Measurements from ENCODE around the gene PCNX2. TPM values are rescaled to one million over a fixed set of nuclear protein-coding genes. Genes with fewer than 3 reads are reported as not detected.

Gene PCNX2
- total and polyA plus RNA-seq, 2 donors (not counting 1 experiment from before 2014, with no cell fraction given) = 13.0 to 37.8 TPM

DNA sequence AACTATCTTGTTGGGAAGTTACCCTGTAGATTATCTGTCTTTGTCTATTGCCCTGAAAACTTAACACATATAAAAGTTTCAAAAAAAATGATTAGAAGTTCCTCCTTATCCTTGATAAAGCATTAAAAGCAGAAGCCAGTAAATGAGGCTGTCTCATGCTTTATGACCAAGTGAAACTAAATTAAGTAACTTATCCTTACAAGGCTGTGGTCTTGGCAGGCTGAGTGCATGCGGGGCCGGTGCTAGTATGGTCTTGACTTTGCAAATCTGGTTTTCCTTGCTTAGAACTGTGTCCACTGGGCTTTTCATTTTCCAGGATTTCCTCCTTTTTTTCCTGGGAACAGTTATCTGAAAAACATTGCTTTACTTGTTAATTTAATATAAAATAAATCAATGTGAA lies 43.1 kb downstream of the PCNX2 start:
- Histone ChIP-seq H3K9ac (ENCODE audit: insufficient read depth, low read length) (no peak overlapping the region), H2AFZ (ENCODE audit: low read length) (no peak overlapping the region), H3K4me2 (ENCODE audit: extremely low read depth, insufficient read depth, low read length) (no peak overlapping the region), H3K4me3 (replicated peaks in 1 of 4; ENCODE audit: control extremely low read depth in 1 of 4, insufficient read depth in 1 of 4, low read depth in 3 of 4, low read length in 4 of 4) (no peak overlapping the region), H3K9me3 (ENCODE audit: control insufficient read depth, insufficient read depth, low read depth, low read length) (no peaks in the 10 kb centered on the region), H4K20me1 (ENCODE audit: control insufficient read depth, extremely low read depth, insufficient read depth, low read length) (no peaks in the 10 kb centered on the region), H3K27me3 (ENCODE audit: control insufficient read depth, insufficient read depth, low read length) (no peaks in the 10 kb centered on the region), H3K36me3 (ENCODE audit: control insufficient read depth, insufficient read depth, low read length) (peaks cover 2% of the 10 kb centered on the region), H3K4me1 (ENCODE audit: control insufficient read depth, extremely low read depth, insufficient read depth, low read length) (no peaks in the 10 kb centered on the region), H3K27ac (ENCODE audit: insufficient read depth, low read length) (no peak overlapping the region), H3K79me2 (ENCODE audit: control insufficient read depth, insufficient read depth, low read length) (no peaks in the 10 kb centered on the region)
- DNase-seq (ENCODE audit: low read depth in 2 of 2) = peak in 1 of 2 donors; percentile 8
- TF ChIP-seq, protein P1, sequence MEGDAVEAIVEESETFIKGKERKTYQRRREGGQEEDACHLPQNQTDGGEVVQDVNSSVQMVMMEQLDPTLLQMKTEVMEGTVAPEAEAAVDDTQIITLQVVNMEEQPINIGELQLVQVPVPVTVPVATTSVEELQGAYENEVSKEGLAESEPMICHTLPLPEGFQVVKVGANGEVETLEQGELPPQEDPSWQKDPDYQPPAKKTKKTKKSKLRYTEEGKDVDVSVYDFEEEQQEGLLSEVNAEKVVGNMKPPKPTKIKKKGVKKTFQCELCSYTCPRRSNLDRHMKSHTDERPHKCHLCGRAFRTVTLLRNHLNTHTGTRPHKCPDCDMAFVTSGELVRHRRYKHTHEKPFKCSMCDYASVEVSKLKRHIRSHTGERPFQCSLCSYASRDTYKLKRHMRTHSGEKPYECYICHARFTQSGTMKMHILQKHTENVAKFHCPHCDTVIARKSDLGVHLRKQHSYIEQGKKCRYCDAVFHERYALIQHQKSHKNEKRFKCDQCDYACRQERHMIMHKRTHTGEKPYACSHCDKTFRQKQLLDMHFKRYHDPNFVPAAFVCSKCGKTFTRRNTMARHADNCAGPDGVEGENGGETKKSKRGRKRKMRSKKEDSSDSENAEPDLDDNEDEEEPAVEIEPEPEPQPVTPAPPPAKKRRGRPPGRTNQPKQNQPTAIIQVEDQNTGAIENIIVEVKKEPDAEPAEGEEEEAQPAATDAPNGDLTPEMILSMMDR (conservative IDR thresholded peaks at IDR 0.05 in 1 of 2, IDR thresholded peaks at IDR 0.05 in 1 of 2; ENCODE audit: low read depth in 1 of 2, low read length in 2 of 2) = no peak
- TF ChIP-seq EZH2 (IDR thresholded peaks at IDR 0.05; ENCODE audit: low read length, missing control alignments) = no peak

DNA sequence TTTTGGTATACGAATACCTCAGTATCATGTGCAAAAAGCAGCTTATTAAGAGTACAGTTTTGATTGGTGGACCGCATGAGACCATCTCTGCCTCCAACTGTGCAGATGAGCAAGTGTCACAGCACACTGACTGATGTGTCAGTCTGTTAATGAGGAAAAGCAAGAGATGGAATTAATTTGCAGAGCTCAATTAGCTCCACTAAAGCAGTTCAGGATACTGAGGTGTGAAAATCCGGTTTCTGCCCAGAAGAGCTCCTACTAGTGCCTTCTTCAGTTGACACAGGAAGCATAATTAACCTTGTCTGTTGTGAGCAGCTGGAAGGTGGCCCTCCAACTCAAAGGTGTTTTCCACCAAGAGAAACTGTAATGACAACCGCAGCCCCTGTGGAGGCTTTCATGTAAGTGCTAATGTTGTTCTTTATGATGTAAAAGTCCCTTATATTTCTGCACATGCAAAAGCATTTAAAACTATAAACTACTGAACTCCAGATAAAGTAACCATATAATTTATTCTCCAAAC lies 44.3 kb downstream of the PCNX2 start:
- Histone ChIP-seq H2AFZ (ENCODE audit: low read length) (no peak overlapping the region), H3K79me2 (ENCODE audit: control insufficient read depth, insufficient read depth, low read length) (no peaks in the 10 kb centered on the region), H3K4me3 (replicated peaks in 1 of 4; ENCODE audit: control extremely low read depth in 1 of 4, insufficient read depth in 1 of 4, low read depth in 3 of 4, low read length in 4 of 4) (no peak overlapping the region), H3K4me2 (ENCODE audit: extremely low read depth, insufficient read depth, low read length) (no peak overlapping the region), H3K4me1 (ENCODE audit: control insufficient read depth, extremely low read depth, insufficient read depth, low read length) (no peaks in the 10 kb centered on the region), H3K27ac (ENCODE audit: insufficient read depth, low read length) (no peak overlapping the region), H4K20me1 (ENCODE audit: control insufficient read depth, extremely low read depth, insufficient read depth, low read length) (no peaks in the 10 kb centered on the region), H3K36me3 (ENCODE audit: control insufficient read depth, insufficient read depth, low read length) (peaks cover 2% of the 10 kb centered on the region), H3K27me3 (ENCODE audit: control insufficient read depth, insufficient read depth, low read length) (no peaks in the 10 kb centered on the region), H3K9ac (ENCODE audit: insufficient read depth, low read length) (no peak overlapping the region), H3K9me3 (ENCODE audit: control insufficient read depth, insufficient read depth, low read depth, low read length) (no peaks in the 10 kb centered on the region)
- DNase-seq (ENCODE audit: low read depth in 2 of 2) = no peak
- TF ChIP-seq, protein P1 (conservative IDR thresholded peaks at IDR 0.05 in 1 of 2, IDR thresholded peaks at IDR 0.05 in 1 of 2; ENCODE audit: low read depth in 1 of 2, low read length in 2 of 2) = no peak
- no peak for TF ChIP-seq EZH2 (IDR thresholded peaks at IDR 0.05; ENCODE audit: low read length, missing control alignments)

DNA sequence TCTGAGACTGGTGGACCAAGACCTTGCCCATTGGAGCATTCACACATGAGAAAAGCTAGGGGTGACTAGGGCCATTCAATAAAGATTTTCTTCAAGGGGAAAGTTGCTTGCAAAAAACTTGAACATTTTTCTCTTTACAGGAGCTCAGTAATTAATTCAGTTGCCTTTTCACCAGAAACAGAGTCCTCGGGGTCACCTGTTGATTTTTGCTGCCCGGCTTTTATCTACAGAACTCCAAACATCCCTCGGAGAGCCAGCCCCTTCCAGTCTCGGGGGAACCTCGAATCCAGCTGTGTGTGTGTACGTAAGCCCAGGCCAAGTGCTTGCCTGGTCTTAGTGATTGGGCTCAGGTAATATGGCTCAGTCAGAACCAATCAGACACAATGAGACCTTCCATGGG lies 47.5 kb downstream of the PCNX2 start:
- TF ChIP-seq, protein P1 (conservative IDR thresholded peaks at IDR 0.05 in 1 of 2, IDR thresholded peaks at IDR 0.05 in 1 of 2; ENCODE audit: low read depth in 1 of 2, low read length in 2 of 2) = no peak
- no peak for TF ChIP-seq EZH2 (IDR thresholded peaks at IDR 0.05; ENCODE audit: low read length, missing control alignments)
- DNase-seq (ENCODE audit: low read depth in 2 of 2) = no peak
- Histone ChIP-seq H4K20me1 (ENCODE audit: control insufficient read depth, extremely low read depth, insufficient read depth, low read length) (no peaks in the 10 kb centered on the region), H3K36me3 (ENCODE audit: control insufficient read depth, insufficient read depth, low read length) (peaks cover 2% of the 10 kb centered on the region), H3K27me3 (ENCODE audit: control insufficient read depth, insufficient read depth, low read length) (no peaks in the 10 kb centered on the region), H3K9ac (ENCODE audit: insufficient read depth, low read length) (no peak overlapping the region), H3K27ac (ENCODE audit: insufficient read depth, low read length) (no peak overlapping the region), H3K4me3 (replicated peaks in 1 of 4; ENCODE audit: control extremely low read depth in 1 of 4, insufficient read depth in 1 of 4, low read depth in 3 of 4, low read length in 4 of 4) (no peak overlapping the region), H3K79me2 (ENCODE audit: control insufficient read depth, insufficient read depth, low read length) (no peaks in the 10 kb centered on the region), H3K4me1 (ENCODE audit: control insufficient read depth, extremely low read depth, insufficient read depth, low read length) (no peaks in the 10 kb centered on the region), H2AFZ (ENCODE audit: low read length) (no peak overlapping the region), H3K9me3 (ENCODE audit: control insufficient read depth, insufficient read depth, low read depth, low read length) (no peaks in the 10 kb centered on the region), H3K4me2 (ENCODE audit: extremely low read depth, insufficient read depth, low read length) (no peak overlapping the region)
